HG03045 (cell line): ENCODE data around the gene HERC6.
"Not testable (repeated sequence)": the region's sequence is repeated elsewhere in the genome, so short reads cannot be mapped to it uniquely, and the experiment has no call there.

Source experiments
- ATAC-seq: cut with Tn5 transposase; IDR thresholded peaks from one replicate; pipeline ENCODE4 v1.9.1; 2021; ENCODE audit warnings: mild to moderate bottlenecking, moderate library complexity; ENCODE audit not compliant: unreplicated experiment

Gene HERC6

DNA sequence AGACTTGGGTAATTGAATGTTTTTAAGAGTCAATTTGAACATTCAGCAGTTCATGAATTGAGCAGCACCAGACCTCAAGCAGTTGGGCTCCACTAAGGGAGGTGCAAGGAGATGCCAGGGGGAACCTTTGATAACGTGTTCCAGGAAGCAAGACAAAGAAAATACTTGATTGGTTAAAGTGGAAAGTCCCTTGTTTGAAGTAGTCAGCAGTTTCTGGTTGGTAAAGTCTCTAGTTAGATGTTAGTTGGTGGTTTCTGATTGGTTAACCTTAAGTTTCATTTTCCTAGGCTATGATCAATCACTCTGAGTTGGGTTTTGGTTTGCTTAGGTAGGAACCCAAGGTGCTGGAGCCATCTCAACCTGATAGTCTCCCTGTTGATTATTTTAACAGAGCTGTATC lies 4.0 kb downstream of the HERC6 start:
- peak; percentile 45 for ATAC-seq

GRCh38 chr4:88390128-88390527 lies 11.5 kb downstream of the HERC6 start:
- ATAC-seq = no peak

DNA sequence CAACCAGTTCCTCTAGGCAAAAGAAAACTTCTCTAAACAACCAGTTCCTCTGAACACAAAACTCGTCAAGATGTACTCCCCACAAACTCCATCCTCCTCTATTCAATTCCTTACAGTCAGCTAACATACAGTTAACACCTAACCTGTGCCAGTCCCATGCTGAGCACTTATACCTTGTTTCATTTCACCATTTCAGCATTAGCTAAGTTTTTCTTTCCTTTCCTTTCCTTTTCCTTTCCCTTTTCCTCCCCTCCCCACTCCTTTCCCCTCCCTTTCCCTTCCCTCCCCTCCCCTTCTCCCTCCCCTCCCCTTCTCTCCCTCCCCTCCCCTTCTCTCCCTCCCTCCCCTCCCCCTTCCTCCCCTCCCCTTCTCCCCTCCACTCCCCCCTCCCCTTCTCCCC lies 13.1 kb downstream of the HERC6 start:
- ATAC-seq = no peak

DNA sequence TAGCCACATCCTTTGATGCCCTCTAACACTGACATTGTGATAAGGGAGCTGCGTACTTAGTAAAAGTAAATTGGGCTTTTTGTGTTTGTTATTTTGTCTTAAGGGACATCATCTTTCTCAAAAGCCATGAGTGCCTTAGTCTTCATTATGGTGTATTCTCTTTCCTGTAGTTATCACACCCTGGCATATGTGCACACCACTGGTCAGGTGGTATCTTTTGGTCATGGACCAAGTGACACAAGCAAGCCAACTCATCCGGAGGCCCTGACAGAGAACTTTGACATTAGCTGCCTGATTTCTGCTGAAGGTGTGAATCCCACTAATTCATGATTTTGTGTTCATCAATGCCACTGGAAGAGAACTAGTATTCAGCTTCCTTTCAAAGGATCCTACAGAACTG lies 18.0 kb downstream of the HERC6 start:
- no peak for ATAC-seq

DNA sequence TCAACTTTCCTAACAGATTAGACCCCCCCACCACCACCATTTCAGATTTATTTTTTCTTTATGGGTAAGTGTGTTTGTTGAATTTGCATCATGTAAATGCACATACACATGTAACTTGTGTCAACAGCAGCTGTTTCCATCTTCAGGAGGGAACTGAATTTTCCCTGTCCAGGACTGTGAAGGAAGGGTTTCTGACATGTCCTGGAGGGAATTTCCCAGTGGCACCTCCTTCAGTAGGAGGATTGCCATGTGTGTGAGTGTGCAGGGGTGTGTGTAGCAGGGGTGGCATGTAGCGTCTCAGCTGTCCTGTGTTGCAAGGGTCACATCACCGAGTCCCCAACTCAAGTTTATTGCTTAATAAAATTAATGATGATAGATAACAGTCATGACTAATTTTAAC lies 19.7 kb downstream of the HERC6 start:
- no peak for ATAC-seq

- no peak for ATAC-seq
These were observed 30.6 kb downstream of the HERC6 start for GRCh38 chr4:88409206-88409605.

- ATAC-seq = no peak
These were observed 31.1 kb downstream of the HERC6 start for GRCh38 chr4:88409789-88410188.

- ATAC-seq = no peak
These were observed 32.9 kb downstream of the HERC6 start for GRCh38 chr4:88411491-88412096.

GRCh38 chr4:88413801-88414200 lies 35.1 kb downstream of the HERC6 start:
- no peak for ATAC-seq

DNA sequence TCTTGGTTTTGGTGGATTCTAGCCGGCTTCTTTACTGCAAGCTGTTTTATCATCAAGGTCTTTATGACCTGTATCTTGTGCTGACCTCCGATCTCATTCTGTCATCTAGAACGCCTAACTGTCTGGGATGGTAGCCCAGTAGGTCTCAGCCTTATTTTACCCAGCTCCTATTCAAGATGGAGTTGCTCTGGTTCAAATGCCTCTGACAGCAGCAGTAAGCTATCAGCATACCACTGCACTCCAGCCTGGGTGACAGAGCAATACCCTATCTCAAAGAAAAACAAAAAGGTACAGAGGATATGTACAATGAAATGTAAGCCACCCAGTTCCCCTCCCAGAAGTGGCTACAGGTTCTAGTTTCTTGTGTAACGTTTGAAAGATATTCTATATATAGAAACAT lies 36.1 kb downstream of the HERC6 start:
- ATAC-seq = no peak

DNA sequence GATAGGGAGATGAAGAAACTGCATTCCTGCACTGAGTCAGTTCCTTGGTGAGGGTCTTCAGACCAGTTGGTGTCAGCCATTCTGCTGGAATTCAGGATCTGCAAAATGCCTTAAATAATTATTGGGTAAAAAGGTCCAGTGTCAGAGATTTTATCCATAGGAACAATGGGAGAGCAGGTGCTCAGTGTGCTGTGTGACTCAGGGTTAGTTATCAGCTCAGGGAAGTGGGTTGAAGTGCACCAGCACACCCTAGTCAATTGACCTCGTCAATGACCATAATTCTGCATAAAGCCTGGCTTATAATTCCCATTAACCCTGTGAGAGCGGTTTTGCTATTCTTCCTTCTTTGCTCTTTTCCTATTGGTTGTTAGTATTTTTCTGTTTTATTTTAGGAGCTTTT lies 37.3 kb downstream of the HERC6 start:
- ATAC-seq = no peak

GRCh38 chr4:88418411-88418810 lies 39.8 kb downstream of the HERC6 start:
- no peak for ATAC-seq

DNA sequence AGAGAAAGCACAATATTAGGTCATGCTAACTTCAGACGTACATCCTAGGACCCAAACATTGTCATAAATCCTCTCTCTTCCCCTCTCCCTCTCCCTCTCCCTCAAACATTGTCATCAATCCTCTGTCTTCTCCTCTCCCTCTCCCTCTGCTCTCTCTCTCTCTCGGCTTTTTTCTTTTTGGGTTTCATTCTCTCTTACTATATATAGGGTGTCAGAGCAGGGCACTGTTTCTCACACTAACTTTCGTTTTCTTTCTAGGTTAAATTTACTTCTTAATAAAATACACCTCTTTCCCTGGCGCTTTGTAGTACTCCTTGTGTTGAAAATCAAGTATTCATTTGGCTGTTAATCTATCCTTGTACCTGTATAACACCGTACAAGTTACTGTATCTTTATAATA lies 41.2 kb downstream of the HERC6 start:
- ATAC-seq = no peak

- ATAC-seq = no peak
These were observed 42.2 kb downstream of the HERC6 start for GRCh38 chr4:88420844-88421243.

- ATAC-seq = no peak
These were observed 43.8 kb downstream of the HERC6 start for GRCh38 chr4:88422403-88422802.

DNA sequence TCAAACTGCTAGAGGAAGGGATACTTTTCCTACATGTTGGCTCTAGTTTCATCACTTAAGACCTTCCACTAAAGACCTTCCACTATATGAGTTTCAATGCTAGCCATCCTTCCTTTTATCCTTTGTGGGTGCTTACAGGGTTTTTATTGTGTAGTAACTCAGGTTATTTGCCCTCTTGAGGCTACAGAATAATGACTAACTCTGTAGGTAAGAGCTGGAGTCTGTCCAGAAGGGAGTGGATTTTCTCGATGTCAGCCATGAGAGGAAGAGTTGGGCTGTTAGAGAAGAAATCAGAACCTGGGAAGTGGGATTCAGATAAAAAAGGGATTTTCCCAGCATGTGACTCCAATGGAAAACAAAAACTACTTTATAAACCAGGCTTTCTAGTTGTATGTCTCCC lies 50.7 kb downstream of the HERC6 start:
- ATAC-seq = no peak

GRCh38 chr4:88435987-88436693 lies 57.5 kb downstream of the HERC6 start:
- no peak for ATAC-seq

DNA sequence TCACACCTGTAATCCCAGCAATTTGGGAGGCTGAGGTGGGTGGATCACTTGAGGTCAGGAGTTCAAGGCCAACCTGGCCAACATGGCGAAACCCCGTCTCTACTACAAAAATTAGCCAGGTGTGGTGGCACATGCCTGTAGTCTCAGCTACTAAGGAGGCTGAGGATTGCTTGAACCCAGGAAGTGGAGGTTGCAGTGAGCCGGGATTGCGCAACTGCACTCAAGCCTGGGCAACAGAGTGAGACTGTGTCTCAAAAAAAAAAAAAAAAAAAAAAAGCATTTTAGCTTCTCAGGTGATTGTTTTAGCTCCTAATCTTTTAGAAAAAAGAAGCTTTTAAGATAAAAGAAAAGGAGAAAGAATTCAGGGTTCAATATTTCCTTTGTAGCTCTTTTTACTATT lies 59.2 kb downstream of the HERC6 start:
- ATAC-seq = not testable (repeated sequence)

GRCh38 chr4:88439161-88439760 lies 60.6 kb downstream of the HERC6 start:
- ATAC-seq = no peak

DNA sequence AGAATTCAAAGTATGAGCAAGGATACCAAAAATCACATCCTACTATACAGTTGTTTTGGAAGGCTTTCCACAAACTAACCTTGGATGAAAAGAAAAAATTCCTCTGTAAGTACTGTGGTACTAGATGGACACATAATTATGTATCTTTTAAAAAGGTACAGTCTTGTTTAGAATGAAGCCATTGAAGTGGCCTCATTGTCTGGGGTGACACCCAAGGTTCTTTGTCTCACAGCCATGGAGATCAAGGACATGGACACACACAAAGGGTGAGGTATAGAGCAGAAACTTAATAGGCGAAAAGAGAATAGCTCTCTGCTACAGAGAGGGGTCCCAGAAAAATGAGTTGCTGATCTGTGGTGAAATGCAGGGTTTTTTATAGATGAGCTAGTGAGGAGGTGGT lies 61.5 kb downstream of the HERC6 start:
- no peak for ATAC-seq

DNA sequence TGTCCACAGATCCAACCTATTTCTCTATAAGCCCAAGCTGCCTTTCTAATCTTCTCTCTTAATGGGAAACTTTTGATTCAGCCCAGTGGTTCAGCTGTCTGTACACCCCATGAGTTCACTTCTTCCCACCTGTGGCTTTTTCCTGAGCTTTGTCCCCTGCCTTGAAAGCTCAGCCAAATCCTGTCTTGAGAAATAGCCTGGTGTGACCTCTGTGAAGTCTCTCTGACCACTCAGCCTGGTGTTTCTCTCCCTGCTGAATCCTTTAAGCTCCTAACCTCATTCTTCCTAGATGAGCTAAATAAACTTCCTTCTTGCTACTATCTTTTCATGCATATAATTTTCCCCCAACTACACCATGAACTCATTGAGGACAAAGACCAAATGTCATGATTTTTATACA lies 63.0 kb downstream of the HERC6 start:
- no peak for ATAC-seq

- no peak for ATAC-seq
These were observed 64.1 kb downstream of the HERC6 start for GRCh38 chr4:88442689-88443191.
